Stimulated activated CD8-positive, alpha-beta memory T cell treated with anti-CD3 and anti-CD28 coated beads, Interleukin-15, amount 100 ng/mL, for 4 hours (primary cell): ENCODE data around the gene ENO1.
"Not testable (repeated sequence)": the region's sequence is repeated elsewhere in the genome, so short reads cannot be mapped to it uniquely, and the experiment has no call there.

Experiments used
- DNase-seq, 2 donors: peaks; one replicate each; pipeline ENCODE4 v3.0.0-alpha.2; 2020; ENCODE audit warnings: low read depth in 2 of 2

ENO1 gene

GRCh38 chr1:8845104-8846097, 33.1 kb downstream of the ENO1 start:
- no peak for DNase-seq

- no peak for DNase-seq
Observed at GRCh38 chr1:8844501-8845006, 33.9 kb downstream of the ENO1 start.

- DNase-seq, result no peak
Observed at GRCh38 chr1:8841395-8841794, 37.1 kb downstream of the ENO1 start.

- DNase-seq, result no peak
Observed at GRCh38 chr1:8839990-8840389, 38.5 kb downstream of the ENO1 start.

GRCh38 chr1:8835941-8836643, 42.4 kb downstream of the ENO1 start:
- DNase-seq, result no peak

GRCh38 chr1:8831340-8831739, 47.1 kb downstream of the ENO1 start:
- no peak for DNase-seq

- DNase-seq, result not testable (repeated sequence)
Observed at GRCh38 chr1:8830732-8831131, 47.8 kb downstream of the ENO1 start.

GRCh38 chr1:8825985-8826481, 52.5 kb downstream of the ENO1 start:
- DNase-seq, result no peak

- no peak for DNase-seq
Observed at GRCh38 chr1:8823295-8823664, 55.2 kb downstream of the ENO1 start.

GRCh38 chr1:8822373-8823294, 55.9 kb downstream of the ENO1 start:
- no peak for DNase-seq

GRCh38 chr1:8821084-8821483, 57.4 kb downstream of the ENO1 start:
- DNase-seq, result no peak

- DNase-seq, result not testable (repeated sequence)
Observed at GRCh38 chr1:8818789-8819188, 59.7 kb downstream of the ENO1 start.

GRCh38 chr1:8818325-8818775, 60.1 kb downstream of the ENO1 start:
- DNase-seq, result no peak

- peak; percentile 91 to 93 for DNase-seq
Observed at GRCh38 chr1:8817412-8818324, 60.8 kb downstream of the ENO1 start, which contains the start of gene RERE. Gene RERE, minus strand, starts transcription at chr1:8817640.

- DNase-seq, result peak in 1 of 2 donors; percentile 12
Observed at GRCh38 chr1:8816831-8817411, 61.6 kb downstream of the ENO1 start.

- no peak for DNase-seq
Observed at GRCh38 chr1:8816264-8816663, 62.2 kb downstream of the ENO1 start.

GRCh38 chr1:8815582-8816151, 62.8 kb downstream of the ENO1 start:
- DNase-seq, result no peak

GRCh38 chr1:8814865-8815264, 63.6 kb downstream of the ENO1 start:
- no peak for DNase-seq

- no peak for DNase-seq
Observed at GRCh38 chr1:8813991-8814390, 64.5 kb downstream of the ENO1 start.
